ENCODE results near the gene MAPKAPK3.

Gene MAPKAPK3

DNA sequence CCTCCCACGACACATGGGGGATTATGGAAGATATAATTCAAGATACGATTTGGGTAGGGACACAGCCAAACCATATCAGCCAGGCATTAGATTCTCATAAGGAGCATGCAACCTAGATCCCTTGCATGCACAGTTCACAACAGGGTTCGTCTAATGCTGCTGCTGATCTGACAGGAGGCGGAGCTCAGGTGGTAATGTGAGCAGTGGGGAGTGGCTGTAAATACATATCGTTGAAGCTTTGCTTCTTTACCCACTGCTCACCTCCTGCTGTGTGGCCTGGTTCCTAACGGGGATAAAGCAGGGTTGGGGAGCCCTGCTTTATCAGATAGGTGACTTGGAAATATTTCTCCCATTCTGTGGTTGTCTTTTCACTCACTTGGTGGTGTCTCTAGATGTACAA is 72.6 kb downstream of the MAPKAPK3 start:
- no peak overlapping the region for H3K4me3 ChIP-seq (ENCODE audit: low read depth, low read length)
- TF ChIP-seq, protein P1, sequence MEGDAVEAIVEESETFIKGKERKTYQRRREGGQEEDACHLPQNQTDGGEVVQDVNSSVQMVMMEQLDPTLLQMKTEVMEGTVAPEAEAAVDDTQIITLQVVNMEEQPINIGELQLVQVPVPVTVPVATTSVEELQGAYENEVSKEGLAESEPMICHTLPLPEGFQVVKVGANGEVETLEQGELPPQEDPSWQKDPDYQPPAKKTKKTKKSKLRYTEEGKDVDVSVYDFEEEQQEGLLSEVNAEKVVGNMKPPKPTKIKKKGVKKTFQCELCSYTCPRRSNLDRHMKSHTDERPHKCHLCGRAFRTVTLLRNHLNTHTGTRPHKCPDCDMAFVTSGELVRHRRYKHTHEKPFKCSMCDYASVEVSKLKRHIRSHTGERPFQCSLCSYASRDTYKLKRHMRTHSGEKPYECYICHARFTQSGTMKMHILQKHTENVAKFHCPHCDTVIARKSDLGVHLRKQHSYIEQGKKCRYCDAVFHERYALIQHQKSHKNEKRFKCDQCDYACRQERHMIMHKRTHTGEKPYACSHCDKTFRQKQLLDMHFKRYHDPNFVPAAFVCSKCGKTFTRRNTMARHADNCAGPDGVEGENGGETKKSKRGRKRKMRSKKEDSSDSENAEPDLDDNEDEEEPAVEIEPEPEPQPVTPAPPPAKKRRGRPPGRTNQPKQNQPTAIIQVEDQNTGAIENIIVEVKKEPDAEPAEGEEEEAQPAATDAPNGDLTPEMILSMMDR (conservative IDR thresholded peaks at IDR 0.05; ENCODE audit: low read depth, low read length), result no peak
- DNase-seq (ENCODE audit: low read depth), result no peak

DNA sequence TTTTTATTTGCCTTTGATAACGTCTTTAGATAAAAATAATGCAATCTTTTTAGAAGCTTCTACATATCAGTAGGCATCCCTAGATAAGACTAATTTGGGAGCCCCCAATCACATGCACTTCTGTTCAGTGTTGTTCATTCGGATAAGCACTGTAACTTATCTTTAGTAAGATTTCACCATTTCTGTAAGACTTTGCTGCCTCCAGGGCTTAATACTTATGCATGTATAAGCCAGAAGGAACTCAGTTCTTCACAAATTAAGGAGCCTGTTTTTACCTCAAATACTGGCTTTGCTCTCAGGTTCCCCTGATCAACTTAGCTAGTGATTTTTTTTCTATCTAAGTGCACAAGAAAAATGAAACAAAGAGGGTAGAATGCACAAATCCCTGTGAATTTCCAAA is 78.1 kb downstream of the MAPKAPK3 start:
- no peak overlapping the region for H3K4me3 ChIP-seq (ENCODE audit: low read depth, low read length)
- no peak for DNase-seq (ENCODE audit: low read depth)
- TF ChIP-seq, protein P1 (conservative IDR thresholded peaks at IDR 0.05; ENCODE audit: low read depth, low read length), result no peak

DNA sequence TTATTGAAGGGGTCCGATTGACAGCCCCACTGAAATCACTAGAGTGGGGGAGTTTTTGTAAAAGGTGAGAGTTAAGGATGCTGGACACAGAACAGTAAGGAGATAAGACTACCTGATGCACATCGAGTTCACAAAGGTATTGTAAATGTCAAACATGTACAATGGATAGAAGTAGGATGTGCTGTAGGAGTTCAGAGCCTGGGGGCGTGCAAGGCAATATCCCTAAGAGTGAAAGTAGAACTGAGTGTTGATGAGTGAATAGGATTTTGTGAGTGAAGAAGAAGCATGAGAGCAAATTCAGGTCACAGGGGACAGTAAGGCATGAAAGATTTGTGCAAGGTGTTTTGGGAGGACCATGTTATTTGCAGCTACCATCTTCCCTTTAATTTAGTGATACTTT is 79.3 kb downstream of the MAPKAPK3 start:
- no peak for DNase-seq (ENCODE audit: low read depth)
- no peak overlapping the region for H3K4me3 ChIP-seq (ENCODE audit: low read depth, low read length)
- TF ChIP-seq, protein P1 (conservative IDR thresholded peaks at IDR 0.05; ENCODE audit: low read depth, low read length), result no peak

DNA sequence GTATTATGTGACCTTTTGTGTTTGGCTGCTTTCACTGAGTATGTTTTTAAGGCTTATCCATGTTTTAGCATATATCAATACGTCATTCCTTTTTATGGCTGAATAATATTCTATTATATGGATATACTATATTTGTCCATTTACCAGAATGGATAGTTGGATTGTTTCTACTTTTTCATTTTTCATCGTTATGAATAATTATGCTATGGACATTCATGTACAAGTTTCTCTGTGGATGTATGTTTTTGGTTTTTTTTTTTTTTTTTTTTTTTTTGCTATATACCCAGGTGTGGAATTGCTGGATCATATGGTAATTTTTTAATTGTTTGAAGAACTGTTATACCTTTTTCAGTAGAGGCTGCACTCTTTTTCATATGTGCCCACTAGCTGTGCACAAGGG is 81.3 kb downstream of the MAPKAPK3 start:
- DNase-seq (ENCODE audit: low read depth), result no peak
- TF ChIP-seq, protein P1 (conservative IDR thresholded peaks at IDR 0.05; ENCODE audit: low read depth, low read length), result no peak
- H3K4me3 ChIP-seq (ENCODE audit: low read depth, low read length), result no peak overlapping the region
